Mammary epithelial cell (primary cell): Measurements from ENCODE around the gene POMGNT2.

Source experiments
- CTCF ChIP-seq, 2 donors: IDR thresholded peaks in 1 of 2; conservative IDR thresholded peaks in 1 of 2; 2 replicates each; pipeline ENCODE4 v1.5.1; 2011 to 2012; ENCODE audit warnings: inconsistent platforms in 2 of 2, low read length in 2 of 2, mild to moderate bottlenecking in 2 of 2, control low read depth in 1 of 2, low read depth in 1 of 2; ENCODE audit not compliant: insufficient read depth in 1 of 2; ENCODE audit errors: extremely low read depth in 1 of 2
- EZH2 ChIP-seq: IDR thresholded peaks from 2 replicates; pipeline ENCODE4 v1.6.1; 2012; ENCODE audit warnings: low read length, inconsistent platforms, borderline replicate concordance

DNA sequence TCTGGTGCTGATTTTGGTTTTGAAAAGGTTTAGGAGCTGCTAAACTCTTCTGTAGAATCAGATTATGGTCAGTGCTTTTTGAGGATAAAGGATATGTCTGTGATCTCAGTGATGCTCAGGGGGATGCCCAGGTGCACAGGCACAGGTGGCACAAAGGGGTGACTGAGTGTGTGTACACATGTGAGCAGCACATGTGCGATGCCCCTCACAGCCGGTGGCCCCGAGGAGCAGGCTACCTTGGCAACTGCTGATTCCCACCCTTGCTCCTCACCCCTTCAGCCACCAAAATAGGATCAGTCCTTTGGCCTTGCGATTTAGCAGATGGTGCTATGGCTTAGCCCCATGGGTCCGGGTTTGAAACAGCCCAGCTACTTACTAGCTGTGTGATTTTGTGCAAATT is 51.1 kb downstream of the POMGNT2 start:
- no peak for TF ChIP-seq CTCF (conservative IDR thresholded peaks at IDR 0.05 in 1 of 2, IDR thresholded peaks at IDR 0.05 in 1 of 2; ENCODE audit: extremely low read depth in 1 of 2, insufficient read depth in 1 of 2, low read depth in 1 of 2, low read length in 2 of 2)
- TF ChIP-seq EZH2: no peak
